Glutamatergic neuron (in vitro differentiated cells): ENCODE measurements around the gene KIAA1614. TPM values are rescaled to one million over a fixed set of nuclear protein-coding genes. Genes with fewer than 3 reads are reported as not detected.

Source experiments
- DNase-seq: peaks from one replicate; pipeline ENCODE4 v3.0.0; 2022
- H3K27ac Mint-ChIP-seq: one replicate; pipeline ENCODE4 v1.8.0; 2020; ENCODE audit warnings: mild to moderate bottlenecking, mixed read lengths, inconsistent platforms; ENCODE audit not compliant: unreplicated experiment
- H3K27me3 Mint-ChIP-seq: one replicate; pipeline ENCODE4 v1.8.0; 2020; ENCODE audit warnings: mild to moderate bottlenecking, moderate library complexity, mixed read lengths, inconsistent platforms; ENCODE audit not compliant: unreplicated experiment
- H3K36me3 Mint-ChIP-seq: one replicate; pipeline ENCODE4 v1.8.0; 2020; ENCODE audit warnings: mild to moderate bottlenecking, mixed read lengths, inconsistent platforms; ENCODE audit not compliant: unreplicated experiment
- H3K4me1 Mint-ChIP-seq: one replicate; pipeline ENCODE4 v1.8.0; 2020; ENCODE audit warnings: mild to moderate bottlenecking, low read depth, mixed read lengths, inconsistent platforms; ENCODE audit not compliant: unreplicated experiment
- H3K4me3 Mint-ChIP-seq: one replicate; pipeline ENCODE4 v1.8.0; 2020; ENCODE audit warnings: mild to moderate bottlenecking, mixed read lengths, inconsistent platforms; ENCODE audit not compliant: unreplicated experiment
- H3K9me3 Mint-ChIP-seq: one replicate; pipeline ENCODE4 v1.8.0; 2020; ENCODE audit warnings: mild to moderate bottlenecking, moderate library complexity, mixed read lengths, inconsistent platforms; ENCODE audit not compliant: unreplicated experiment
- CTCF ChIP-seq: fragments of 200-600 bp; sonication (generic); IDR thresholded peaks from one replicate; pipeline ENCODE4 v1.5.0; 2021; ENCODE audit not compliant: partially characterized antibody, unreplicated experiment
- total RNA-seq: library from RNA; stranded (reverse); fragmentation: NEBNext Ultra II Directional; extraction: Animal tissue kit (Norgen Biotek cat#: 25700); gene quantifications from one replicate; pipeline ENCODE4 v1.2.1, GENCODE V29; 2021; ENCODE audit not compliant: unreplicated experiment

The KIAA1614 gene
- total RNA-seq, 1 donor from 2014 or later = 4.1 TPM

GRCh38 chr1:180892675-180893074, 20.0 kb upstream of the KIAA1614 start:
- Mint-ChIP-seq H3K4me1 (peaks cover 9% of the 10 kb centered on the region), H3K27ac (peak overlapping the region; percentile 48), H3K4me3 (no peak overlapping the region), H3K36me3 (no peaks in the 10 kb centered on the region), H3K27me3 (peaks cover 5% of the 10 kb centered on the region), H3K9me3 (peaks cover 2% of the 10 kb centered on the region)
- DNase-seq = no peak
- TF ChIP-seq CTCF = no peak

GRCh38 chr1:180893614-180894013, 19.1 kb upstream of the KIAA1614 start:
- Mint-ChIP-seq H3K27me3 (peaks cover 5% of the 10 kb centered on the region), H3K9me3 (peaks cover 5% of the 10 kb centered on the region), H3K4me3 (no peak overlapping the region), H3K4me1 (peaks cover 17% of the 10 kb centered on the region), H3K36me3 (no peaks in the 10 kb centered on the region), H3K27ac (no peak overlapping the region)
- no peak for TF ChIP-seq CTCF
- no peak for DNase-seq

GRCh38 chr1:180896161-180896560, 16.5 kb upstream of the KIAA1614 start:
- H3K4me3 Mint-ChIP-seq = no peak overlapping the region
- peaks cover 8% of the 10 kb centered on the region for H3K27me3 Mint-ChIP-seq
- no peak for DNase-seq
- H3K36me3 Mint-ChIP-seq = no peaks in the 10 kb centered on the region
- peaks cover 29% of the 10 kb centered on the region for H3K4me1 Mint-ChIP-seq
- no peak overlapping the region for H3K27ac Mint-ChIP-seq
- H3K9me3 Mint-ChIP-seq = peaks cover 8% of the 10 kb centered on the region
- TF ChIP-seq CTCF = no peak

GRCh38 chr1:180898441-180899219, 14.1 kb upstream of the KIAA1614 start:
- peak overlapping the region; percentile 59 for H3K4me3 Mint-ChIP-seq
- no peak for TF ChIP-seq CTCF
- peak overlapping the region; percentile 84 for H3K27ac Mint-ChIP-seq
- peaks cover 8% of the 10 kb centered on the region for H3K9me3 Mint-ChIP-seq
- peak; percentile 71 for DNase-seq
- peaks cover 29% of the 10 kb centered on the region for H3K4me1 Mint-ChIP-seq
- H3K27me3 Mint-ChIP-seq = peaks cover 6% of the 10 kb centered on the region
- H3K36me3 Mint-ChIP-seq = no peaks in the 10 kb centered on the region

GRCh38 chr1:180899262-180899661, 13.4 kb upstream of the KIAA1614 start:
- H3K27me3 Mint-ChIP-seq = peaks cover 6% of the 10 kb centered on the region
- peaks cover 29% of the 10 kb centered on the region for H3K4me1 Mint-ChIP-seq
- peak overlapping the region; percentile 84 for H3K27ac Mint-ChIP-seq
- H3K9me3 Mint-ChIP-seq = peaks cover 8% of the 10 kb centered on the region
- no peak for DNase-seq
- H3K36me3 Mint-ChIP-seq = no peaks in the 10 kb centered on the region
- no peak for TF ChIP-seq CTCF
- no peak overlapping the region for H3K4me3 Mint-ChIP-seq
